Measurements from ENCODE around the gene S100A9. TPM values are rescaled to one million over a fixed set of nuclear protein-coding genes. Genes with fewer than 3 reads are reported as not detected.
"Not testable (repeated sequence)": the region's sequence is repeated elsewhere in the genome, so short reads cannot be mapped to it uniquely, and the experiment has no call there.

S100A9 gene
- total RNA-seq, 8 experiments from 2014 or later: 0.71 TPM; not detected in 7

DNA sequence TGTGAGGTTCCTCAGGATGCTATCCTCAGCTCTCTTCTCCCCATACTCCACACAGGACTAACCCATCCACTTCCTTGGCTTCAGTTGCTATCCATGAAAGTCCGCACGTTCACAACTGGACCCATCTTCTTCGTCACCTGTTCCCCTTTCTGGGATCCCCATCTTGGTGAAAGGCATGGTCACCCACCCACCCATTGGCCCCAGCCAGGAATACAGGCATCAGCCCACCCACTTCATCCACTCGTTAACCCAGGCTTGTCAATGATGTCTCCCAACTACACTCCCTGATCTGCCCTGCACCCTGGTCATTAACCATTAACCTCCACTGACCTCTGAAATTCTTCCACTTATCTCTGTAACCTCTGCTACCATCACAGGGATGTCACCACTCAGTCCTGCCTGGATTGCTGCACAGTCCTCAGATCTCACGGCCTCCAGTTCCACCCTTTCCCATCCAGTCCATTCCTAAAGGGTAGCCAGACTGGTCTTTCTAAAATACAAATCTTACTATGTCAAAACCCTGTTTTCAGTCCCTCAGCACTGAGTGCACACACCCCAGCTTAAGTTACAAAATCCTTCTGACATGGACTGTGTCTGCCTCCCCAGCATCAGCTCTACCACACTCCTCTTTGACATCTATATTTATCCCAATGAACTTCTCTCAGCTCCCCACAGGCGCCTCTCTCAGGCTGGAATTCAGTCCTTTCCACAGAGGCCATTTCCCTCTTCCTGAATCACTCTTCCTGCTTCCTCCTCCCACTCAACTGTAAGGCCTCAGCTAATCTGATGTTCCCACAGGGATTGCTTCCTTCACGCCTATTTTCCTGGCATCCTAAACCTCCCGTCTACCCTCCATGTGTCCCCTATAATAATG lies 19.4 kb upstream of the S100A9 start:
- WGBS, 10 experiments: 18 to 92% (median 51%) methylated on average over 1 to 8 of the region's 8 CpGs
- Histone ChIP-seq H3K4me3 (no peak overlapping the region), H3K4me1 (replicated peaks in 1 of 2) (peaks cover 0 to 6% of the 10 kb centered on the region in 2 donors), H3K27ac (no peak overlapping the region)
- no peak for ATAC-seq (replicated peaks in 6 of 8)
- in situ Hi-C loops (cut with MboI; ENCODE audit: low pct_unique_long_range_greater_than_20kb in 2 of 9, low sequenced_read_pairs in 9 of 9, unreplicated experiment in 9 of 9): no loop called here

GRCh38 chr1:153339802-153340201 lies 17.9 kb upstream of the S100A9 start:
- H3K4me1 ChIP-seq (replicated peaks in 1 of 2): peaks cover 0 to 17% of the 10 kb centered on the region in 2 donors
- H3K4me3 ChIP-seq: no peak overlapping the region
- no peak for ATAC-seq (replicated peaks in 6 of 8)
- no peak overlapping the region for H3K27ac ChIP-seq
- in situ Hi-C loops (cut with MboI; ENCODE audit: low pct_unique_long_range_greater_than_20kb in 2 of 9, low sequenced_read_pairs in 9 of 9, unreplicated experiment in 9 of 9): no loop called here
- WGBS, 10 experiments: 0 to 88% (median 56%) methylated on average over 2 to 6 of the region's 6 CpGs

GRCh38 chr1:153340356-153340755 lies 17.3 kb upstream of the S100A9 start:
- H3K4me1 ChIP-seq (replicated peaks in 1 of 2): peaks cover 0 to 17% of the 10 kb centered on the region in 2 donors
- no peak for ATAC-seq (replicated peaks in 6 of 8)

DNA sequence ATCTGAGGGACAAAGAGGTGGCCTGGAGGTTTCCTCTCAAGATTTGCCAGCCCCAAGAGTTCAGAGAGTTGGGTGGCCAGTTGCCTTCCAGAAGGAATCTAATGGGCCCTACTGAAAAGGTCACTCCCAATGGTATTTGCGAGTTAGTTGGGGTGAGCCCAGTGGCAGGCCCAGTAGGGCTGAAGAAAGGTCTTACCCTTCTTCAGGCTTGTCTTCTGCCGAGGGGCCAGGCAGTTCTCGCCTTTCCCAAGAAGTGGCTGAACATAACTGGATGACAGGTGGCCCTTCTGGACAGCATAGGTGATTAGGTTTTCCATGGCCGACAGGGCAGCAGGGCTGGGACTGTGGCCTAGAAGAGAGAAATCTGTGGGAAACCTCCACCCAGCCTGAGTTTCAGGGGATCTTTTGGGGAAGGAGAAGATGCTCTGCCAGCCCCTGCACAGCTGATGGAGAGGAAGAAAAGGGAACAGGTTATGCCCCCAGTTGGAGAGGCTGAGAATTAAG lies 16.2 kb upstream of the S100A9 start:
- peaks cover 0 to 17% of the 10 kb centered on the region in 2 donors for H3K4me1 ChIP-seq (replicated peaks in 1 of 2)
- H3K4me3 ChIP-seq: no peak overlapping the region
- no peak for ATAC-seq (replicated peaks in 6 of 8)
- in situ Hi-C loops (cut with MboI; ENCODE audit: low pct_unique_long_range_greater_than_20kb in 2 of 9, low sequenced_read_pairs in 9 of 9, unreplicated experiment in 9 of 9): no loop called here
- 17 to 88% (median 75%) methylated on average over 1 to 4 of the region's 4 CpGs; no CpG with 5 or more reads in 2 of the 10 experiments for WGBS, 10 experiments
- H3K27ac ChIP-seq: no peak overlapping the region

More at GRCh38 chr1:153340356-153340755, 17.3 kb upstream of the S100A9 start:
- in situ Hi-C loops (cut with MboI; ENCODE audit: low pct_unique_long_range_greater_than_20kb in 2 of 9, low sequenced_read_pairs in 9 of 9, unreplicated experiment in 9 of 9): no loop called here
- 80 to 100% (median 86%) methylated on average over 1 to 5 of the region's 10 CpGs; no CpG with 5 or more reads in 5 of the 10 experiments for WGBS, 10 experiments
- no peak overlapping the region for H3K27ac ChIP-seq
- H3K4me3 ChIP-seq: no peak overlapping the region

- Histone ChIP-seq H3K4me3 (no peak overlapping the region), H3K4me1 (replicated peaks in 1 of 2) (peaks cover 0 to 17% of the 10 kb centered on the region in 2 donors), H3K27ac (no peak overlapping the region)
- no peak for ATAC-seq (replicated peaks in 6 of 8)
- WGBS, 10 experiments: 0 to 96% (median 55%) methylated on average over 1 to 3 of the region's 3 CpGs; no CpG with 5 or more reads in 1 of the 10 experiments
- in situ Hi-C loops (cut with MboI; ENCODE audit: low pct_unique_long_range_greater_than_20kb in 2 of 9, low sequenced_read_pairs in 9 of 9, unreplicated experiment in 9 of 9): no loop called here
These were observed 15.5 kb upstream of the S100A9 start for GRCh38 chr1:153342178-153342577.

GRCh38 chr1:153343040-153343681 lies 14.5 kb upstream of the S100A9 start:
- H3K4me1 ChIP-seq (replicated peaks in 1 of 2): peaks cover 0 to 17% of the 10 kb centered on the region in 2 donors
- no peak overlapping the region for H3K27ac ChIP-seq
- 0 to 53% (median 28%) methylated on average over 2 to 5 of the region's 5 CpGs; no CpG with 5 or more reads in 1 of the 10 experiments for WGBS, 10 experiments
- no peak overlapping the region for H3K4me3 ChIP-seq
- in situ Hi-C loops (cut with MboI; ENCODE audit: low pct_unique_long_range_greater_than_20kb in 2 of 9, low sequenced_read_pairs in 9 of 9, unreplicated experiment in 9 of 9): no loop called here
- peak in 1 of 8 experiments; percentile 21 for ATAC-seq (replicated peaks in 6 of 8)

DNA sequence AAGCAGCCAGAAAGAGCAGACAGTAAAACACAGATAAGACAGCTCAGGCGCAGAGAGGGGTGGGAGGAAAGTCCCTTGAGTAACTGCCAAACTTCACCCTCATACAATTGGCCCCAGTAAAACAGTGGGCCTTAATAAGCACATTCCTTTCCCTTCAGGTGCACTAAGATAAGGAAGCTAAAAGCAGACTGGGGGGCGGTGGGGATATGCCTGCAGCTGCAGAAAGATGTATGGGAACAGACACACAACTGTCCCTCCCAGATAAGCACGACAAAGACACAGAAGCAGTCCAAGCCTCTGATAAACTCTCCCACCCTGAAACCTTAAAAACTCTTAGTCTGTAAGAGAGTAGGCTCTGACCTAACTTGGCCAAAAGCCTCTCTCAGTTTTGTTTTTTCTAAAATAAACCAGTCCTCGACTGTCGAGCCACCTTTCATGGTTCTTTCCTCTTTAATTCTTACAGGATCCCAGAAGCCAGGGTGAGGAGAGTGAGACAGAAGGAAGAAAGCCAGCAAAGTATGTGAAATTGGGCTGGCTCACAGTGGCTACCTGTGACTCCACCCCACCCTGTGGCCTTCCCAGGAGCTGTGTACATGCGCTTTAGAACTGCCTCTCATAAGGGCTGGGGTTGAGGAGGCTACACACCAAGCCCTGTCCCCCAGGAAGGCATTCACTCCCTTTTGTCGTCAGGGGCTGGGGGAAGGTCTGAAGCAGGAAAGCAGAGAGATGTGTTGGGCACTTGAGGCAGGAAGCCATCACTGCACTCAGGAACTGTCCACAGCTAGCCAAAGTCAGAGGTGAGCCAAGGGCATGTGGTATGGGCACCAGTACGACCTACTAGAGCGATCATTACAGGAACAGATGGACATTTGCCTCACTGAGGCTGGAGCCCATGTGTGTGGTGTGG lies 13.6 kb upstream of the S100A9 start:
- no peak overlapping the region for H3K27ac ChIP-seq
- 0 to 67% (median 59%) methylated on average over 1 to 8 of the region's 9 CpGs; no CpG with 5 or more reads in 1 of the 10 experiments for WGBS, 10 experiments
- in situ Hi-C loops (cut with MboI; ENCODE audit: low pct_unique_long_range_greater_than_20kb in 2 of 9, low sequenced_read_pairs in 9 of 9, unreplicated experiment in 9 of 9): no loop called here
- H3K4me3 ChIP-seq: no peak overlapping the region
- ATAC-seq (replicated peaks in 6 of 8): no peak
- peaks cover 0 to 17% of the 10 kb centered on the region in 2 donors for H3K4me1 ChIP-seq (replicated peaks in 1 of 2)

- Histone ChIP-seq H3K4me1 (replicated peaks in 1 of 2) (peaks cover 0 to 17% of the 10 kb centered on the region in 2 donors), H3K4me3 (no peak overlapping the region), H3K27ac (no peak overlapping the region)
- no peak for ATAC-seq (replicated peaks in 6 of 8)
- in situ Hi-C loops (cut with MboI; ENCODE audit: low pct_unique_long_range_greater_than_20kb in 2 of 9, low sequenced_read_pairs in 9 of 9, unreplicated experiment in 9 of 9): no loop called here
- 0 to 77% (median 42%) methylated on average over 1 to 3 of the region's 3 CpGs; no CpG with 5 or more reads in 2 of the 10 experiments for WGBS, 10 experiments
These were observed 13.0 kb upstream of the S100A9 start for GRCh38 chr1:153344718-153345025.

DNA sequence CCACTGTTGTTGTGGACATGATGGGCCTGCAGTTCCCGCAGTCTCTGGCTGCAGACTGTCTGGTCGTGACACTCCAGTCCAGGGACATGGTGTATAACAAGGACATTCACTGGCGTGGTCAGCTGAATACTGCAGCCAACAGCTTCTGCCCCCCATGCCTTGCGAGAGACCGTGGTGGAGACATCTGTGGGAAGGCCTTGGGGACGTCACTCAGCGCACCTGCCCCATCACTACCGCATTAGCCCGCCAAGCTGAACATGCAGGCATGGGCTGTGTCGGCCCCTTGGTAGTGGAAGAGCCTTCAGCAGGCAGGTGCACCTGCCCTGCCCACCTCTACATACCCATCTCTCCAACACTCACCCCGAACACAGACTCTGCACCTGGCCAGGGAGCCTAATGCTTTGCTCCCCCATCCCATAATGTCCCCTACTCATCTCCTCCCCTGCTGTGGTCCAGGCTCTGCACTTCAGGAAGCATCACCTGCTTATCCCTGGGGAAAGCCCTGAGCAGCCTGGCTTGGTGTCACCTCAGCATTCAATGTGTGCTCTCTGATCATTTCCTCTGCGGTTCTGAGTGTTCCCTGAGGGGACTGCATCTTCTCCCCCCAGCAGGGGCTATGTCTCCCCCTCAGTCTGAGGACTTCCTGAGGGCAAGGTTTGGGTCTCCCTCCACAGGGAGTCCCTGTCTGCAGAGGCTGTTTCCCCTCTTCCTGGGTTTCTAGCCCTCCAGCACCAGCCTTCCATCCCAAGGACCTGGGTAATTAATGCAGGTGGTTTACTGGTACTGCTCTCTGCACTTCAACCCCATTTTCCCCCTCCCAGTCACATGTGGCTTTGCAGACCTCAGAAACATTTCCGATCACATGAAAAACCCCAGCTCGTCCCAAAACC lies 12.2 kb upstream of the S100A9 start:
- in situ Hi-C loops (cut with MboI; ENCODE audit: low pct_unique_long_range_greater_than_20kb in 2 of 9, low sequenced_read_pairs in 9 of 9, unreplicated experiment in 9 of 9): no loop called here
- ATAC-seq (replicated peaks in 6 of 8): no peak
- H3K27ac ChIP-seq: no peak overlapping the region
- H3K4me3 ChIP-seq: no peak overlapping the region
- WGBS, 10 experiments: 0 to 80% (median 58%) methylated on average over 1 to 14 of the region's 14 CpGs; no CpG with 5 or more reads in 1 of the 10 experiments
- H3K4me1 ChIP-seq (replicated peaks in 1 of 2): peaks cover 0 to 17% of the 10 kb centered on the region in 2 donors

DNA sequence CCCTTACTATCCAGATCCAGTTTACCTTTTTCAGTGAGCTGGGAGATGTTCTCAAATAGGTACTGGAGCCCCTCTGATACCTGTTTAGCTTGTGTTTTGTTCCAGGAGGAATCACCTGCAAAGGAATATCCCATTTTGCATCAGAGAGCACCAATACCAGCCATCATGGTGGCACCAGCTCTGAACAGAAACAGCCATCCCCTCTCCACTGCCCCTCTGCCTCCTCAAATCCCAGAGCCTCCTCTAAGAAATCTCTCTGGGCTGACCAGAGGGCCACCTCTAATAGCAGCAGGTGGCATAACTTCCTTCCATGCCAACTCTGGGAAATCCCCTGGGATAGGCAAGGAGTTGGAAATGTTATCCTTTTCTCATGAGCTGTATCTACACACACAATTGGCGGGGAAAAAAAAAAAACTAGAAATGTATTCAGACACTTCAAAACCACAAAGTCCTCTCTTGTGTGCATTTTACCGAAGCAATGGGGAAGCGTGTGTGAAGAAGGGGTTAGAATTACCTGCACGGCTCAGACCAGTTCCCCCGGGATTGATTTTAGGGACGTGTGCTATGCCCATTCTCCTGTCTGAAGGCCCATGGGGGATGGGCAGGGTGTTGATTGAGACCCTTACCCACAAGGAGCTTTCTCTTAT lies 11.5 kb upstream of the S100A9 start:
- H3K4me3 ChIP-seq: no peak overlapping the region
- ATAC-seq (replicated peaks in 6 of 8): no peak
- peaks cover 0 to 17% of the 10 kb centered on the region in 2 donors for H3K4me1 ChIP-seq (replicated peaks in 1 of 2)
- WGBS, 10 experiments: 0 to 89% (median 71%) methylated on average over 1 to 6 of the region's 6 CpGs; no CpG with 5 or more reads in 1 of the 10 experiments
- no peak overlapping the region for H3K27ac ChIP-seq
- in situ Hi-C loops (cut with MboI; ENCODE audit: low pct_unique_long_range_greater_than_20kb in 2 of 9, low sequenced_read_pairs in 9 of 9, unreplicated experiment in 9 of 9): no loop called here

DNA sequence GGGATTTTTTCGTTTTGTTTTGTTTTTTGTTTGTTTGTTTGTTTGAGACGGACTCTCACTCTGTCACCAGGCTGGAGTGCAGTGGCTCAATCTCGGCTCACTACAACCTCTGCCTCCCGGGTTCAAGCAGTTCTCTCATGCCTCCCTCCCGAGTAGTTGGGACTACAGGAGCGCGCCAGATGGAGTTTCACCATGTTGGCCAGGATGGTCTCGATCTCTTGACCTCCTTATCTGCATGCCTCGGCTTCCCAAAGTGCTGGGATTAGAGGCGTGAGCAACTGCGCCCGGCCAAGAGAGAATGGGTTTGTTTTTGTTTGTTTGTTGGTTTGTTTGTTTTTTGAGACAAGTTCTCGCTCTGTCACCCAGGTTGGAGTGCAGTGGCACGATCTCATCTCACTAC lies 10.6 kb upstream of the S100A9 start:
- H3K27ac ChIP-seq; H3K4me3 ChIP-seq; in situ Hi-C loops (cut with MboI; ENCODE audit: low pct_unique_long_range_greater_than_20kb in 2 of 9, low sequenced_read_pairs in 9 of 9, unreplicated experiment in 9 of 9); ATAC-seq (replicated peaks in 6 of 8): not testable (repeated sequence)
- peaks cover 0 to 17% of the 10 kb centered on the region in 2 donors for H3K4me1 ChIP-seq (replicated peaks in 1 of 2)
- WGBS, 10 experiments: 0 to 88% (median 64%) methylated on average over 2 to 14 of the region's 14 CpGs; no CpG with 5 or more reads in 2 of the 10 experiments
